Naive thymus-derived CD4-positive, alpha-beta T cell (primary cell): ENCODE results near the gene FMNL2. TPM values are rescaled to one million over a fixed set of nuclear protein-coding genes. Genes with fewer than 3 reads are reported as not detected.

ENCODE experiments used
- ATAC-seq: fragments of 150-1000 bp; cut with Tn5 transposase; 2 replicates; pipeline ENCODE4 v1.10.0; 2021; ENCODE audit warnings: mild to moderate bottlenecking, moderate library complexity
- CTCF ChIA-PET: fragments of 350-600 bp; sonication (Branson Sonifier 250); formaldehyde crosslinking; loops from one replicate; lab custom pipeline; 2021; ENCODE audit warnings: antibody characterized with exemption; lab: Charles Lee
- POLR2A ChIA-PET: fragments of 350-600 bp; sonication (Branson Sonifier 250); formaldehyde crosslinking; loops from one replicate; lab custom pipeline; 2021; ENCODE audit warnings: antibody characterized with exemption, inconsistent platforms; lab: Charles Lee
- DNase-seq, 9 donors: peaks; one replicate each; pipeline versions ENCODE4 v3.0.0 to v3.0.0-alpha.2; 2020 to 2022; ENCODE audit warnings: mixed read lengths in 1 of 9
- H3K27ac ChIP-seq: one replicate; pipeline ENCODE4 v1.7.0; 2013; ENCODE audit warnings: mild to moderate bottlenecking, low read depth, low read length, moderate library complexity
- H3K27me3 ChIP-seq, 2 donors: one replicate each; pipeline ENCODE4 v1.7.0; 2013; ENCODE audit warnings: low read length in 2 of 2, mild to moderate bottlenecking in 2 of 2, moderate library complexity in 2 of 2; ENCODE audit not compliant: control insufficient read depth in 2 of 2, insufficient read depth in 2 of 2
- H3K36me3 ChIP-seq, 3 experiments: 1 replicate in 2 of 3; 2 replicates in 1 of 3; pipeline ENCODE4 v1.7.0; 2013; ENCODE audit warnings: low read length in 3 of 3, mild to moderate bottlenecking in 3 of 3, moderate library complexity in 1 of 3; ENCODE audit not compliant: insufficient read depth in 3 of 3, control insufficient read depth in 2 of 3
- H3K4me1 ChIP-seq, 2 donors: one replicate each; pipeline ENCODE4 v1.7.0; 2013; ENCODE audit warnings: low read length in 2 of 2, mild to moderate bottlenecking in 2 of 2, moderate library complexity in 1 of 2; ENCODE audit not compliant: control insufficient read depth in 2 of 2, insufficient read depth in 2 of 2
- H3K4me3 ChIP-seq: 2 replicates; pipeline ENCODE4 v1.7.0; 2013; ENCODE audit warnings: mild to moderate bottlenecking, low read length
- H3K9me3 ChIP-seq, 3 experiments: 1 replicate in 2 of 3; 2 replicates in 1 of 3; pipeline ENCODE4 v1.7.0; 2013; ENCODE audit warnings: low read length in 3 of 3; ENCODE audit not compliant: control insufficient read depth in 2 of 3
- H3K27ac Mint-ChIP-seq, 9 donors: one replicate each; pipeline ENCODE4 v1.8.0; 2020 to 2022; ENCODE audit warnings: mixed read lengths in 9 of 9, mild to moderate bottlenecking in 8 of 9, moderate library complexity in 5 of 9, inconsistent platforms in 2 of 9
- H3K27me3 Mint-ChIP-seq, 5 donors: one replicate each; pipeline ENCODE4 v1.8.0; 2021 to 2022; ENCODE audit warnings: mixed read lengths in 5 of 5, mild to moderate bottlenecking in 1 of 5
- H3K36me3 Mint-ChIP-seq, 5 donors: one replicate each; pipeline ENCODE4 v1.8.0; 2020 to 2022; ENCODE audit warnings: mixed read lengths in 5 of 5, mild to moderate bottlenecking in 3 of 5, inconsistent platforms in 1 of 5
- H3K4me1 Mint-ChIP-seq, 7 donors: one replicate each; pipeline ENCODE4 v1.8.0; 2020 to 2022; ENCODE audit warnings: mixed read lengths in 7 of 7, mild to moderate bottlenecking in 3 of 7, inconsistent platforms in 1 of 7
- H3K4me3 Mint-ChIP-seq, 10 donors: one replicate each; pipeline ENCODE4 v1.8.0; 2020 to 2022; ENCODE audit warnings: mild to moderate bottlenecking in 10 of 10, mixed read lengths in 10 of 10, moderate library complexity in 6 of 10, inconsistent platforms in 2 of 10
- H3K9me3 Mint-ChIP-seq, 11 donors: one replicate each; pipeline ENCODE4 v1.8.0; 2020 to 2022; ENCODE audit warnings: mixed read lengths in 11 of 11, mild to moderate bottlenecking in 4 of 11, inconsistent platforms in 1 of 11, moderate library complexity in 1 of 11
- intact Hi-C, 2 donors: fragments of 100-400 bp; cut with micrococcal nuclease; formaldehyde crosslinking; loops; one replicate each; pipeline ENCODE4 v1.15.1; 2023
- polyA plus RNA-seq, 2 donors: library from polyadenylated mRNA; unstranded; fragments of 300-500 nt; fragmentation: Illumina TruSeq; gene quantifications; one replicate each; pipeline ENCODE4 v1.2.3, GENCODE V29; 2021
- total RNA-seq, 6 experiments: library from RNA in 5 of 6; stranded (reverse) in 5 of 6; gene quantifications; 1 replicate in 5 of 6; 2 replicates in 1 of 6; pipeline ENCODE4 v1.2.3 and lab custom pipeline; 2021 to 2026

FMNL2 gene
- total and polyA plus RNA-seq, 7 experiments from 2014 or later, result 0.16 to 2.7 (median 1.2) TPM

DNA sequence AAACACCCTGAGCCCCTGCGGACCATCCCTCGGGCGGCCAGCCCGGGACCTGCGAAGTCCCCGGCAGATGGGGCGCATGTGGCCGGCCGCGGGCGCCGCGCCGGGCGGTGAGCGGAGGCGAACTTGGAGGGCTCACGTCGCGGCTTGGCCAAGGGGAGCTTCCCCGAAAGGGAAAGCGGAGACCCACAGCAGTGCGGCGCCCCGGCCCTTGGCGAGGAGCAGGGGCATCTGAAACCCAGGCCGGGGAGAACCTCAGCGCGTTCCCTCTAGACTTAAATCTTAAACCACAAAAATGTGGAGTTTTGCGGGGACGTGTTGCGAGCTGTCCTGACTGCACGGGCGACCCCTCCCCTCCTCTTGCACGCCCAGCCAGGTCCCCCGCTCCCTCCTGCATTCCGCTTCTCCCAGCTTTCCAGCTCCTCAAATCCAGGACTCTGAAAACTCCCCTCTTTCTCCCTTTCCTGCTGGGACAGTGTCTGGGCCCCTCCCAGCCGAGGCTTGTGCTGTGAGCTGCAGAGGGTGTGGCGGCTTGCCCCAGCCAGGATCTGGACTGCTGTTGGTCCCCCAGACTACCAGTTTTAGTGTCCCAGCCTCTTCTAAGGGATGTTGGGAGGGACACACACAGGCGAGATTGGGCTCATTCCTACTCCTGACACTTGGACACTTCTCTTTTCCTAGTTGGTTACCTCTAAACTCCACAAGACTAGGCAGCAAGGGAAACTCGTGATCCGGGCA lies 1.3 kb downstream of the FMNL2 start:
- Mint-ChIP-seq H3K4me3 (peak overlapping the region; percentile 32 to 89 (median 74)), H3K27me3 (peaks cover 51 to 60% (median 59%) of the 10 kb centered on the region in 5 donors), H3K36me3 (no peaks in the 10 kb centered on the region), H3K9me3 (peaks cover 0 to 2% (median 0%) of the 10 kb centered on the region in 11 donors), H3K4me1 (peaks cover 5 to 20% (median 14%) of the 10 kb centered on the region in 7 donors), H3K27ac (no peak overlapping the region)
- Histone ChIP-seq H3K4me3 (no peak overlapping the region), H3K27me3 (peaks cover 0 to 8% of the 10 kb centered on the region in 2 donors), H3K9me3 (no peaks in the 10 kb centered on the region), H3K27ac (no peak overlapping the region), H3K4me1 (no peaks in the 10 kb centered on the region), H3K36me3 (no peaks in the 10 kb centered on the region)
- ATAC-seq, result no peak
- ChIA-PET POLR2A (interaction anchor here (0.6 kb wide), 1 partner anchor 24 kb away, joined by 5 read pairs; no protein-coding TSS in a partner anchor), CTCF (no interaction called here)
- intact Hi-C loops, result loop anchor here (2.0 to 10.0 kb wide), 2 partner anchors 161 to 299 kb away; partner anchors contain the start of gene STAM2 (in 1 of the 2)
- DNase-seq, result no peak

DNA sequence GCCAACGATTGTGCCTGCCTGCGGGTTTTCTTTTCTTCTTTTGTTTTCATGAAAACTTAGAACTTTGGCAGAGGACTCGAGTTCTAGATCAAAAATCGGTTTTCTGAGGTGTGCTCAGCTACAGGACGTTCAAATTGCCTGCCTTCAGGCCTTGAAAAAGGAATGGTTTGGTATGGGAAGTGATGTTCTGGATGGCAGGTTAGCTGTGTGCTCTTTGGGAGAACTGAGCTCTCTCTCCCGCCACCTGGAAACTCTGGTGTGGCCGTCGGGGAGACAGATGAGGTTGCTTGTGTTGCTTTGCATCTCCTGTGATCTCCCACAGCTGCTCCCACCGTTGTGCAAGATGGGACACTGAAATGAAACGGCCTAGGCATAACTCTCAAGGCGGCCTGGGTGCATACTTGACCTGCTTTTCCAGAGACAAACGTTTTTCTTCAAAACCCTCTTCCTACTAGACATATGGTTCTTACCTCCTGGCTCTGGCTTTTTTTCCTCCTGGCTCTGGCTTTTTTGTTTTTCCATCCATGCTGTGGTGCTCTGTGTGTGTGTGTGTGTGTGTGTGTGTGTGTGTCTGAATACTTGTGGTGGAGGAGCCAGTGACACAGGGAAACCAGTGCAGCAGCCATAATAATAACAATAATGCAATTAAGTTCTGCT lies 2.0 kb downstream of the FMNL2 start:
- no peak for ATAC-seq
- peaks cover 0 to 2% (median 0%) of the 10 kb centered on the region in 11 donors for H3K9me3 Mint-ChIP-seq
- intact Hi-C loops, result loop anchor here (2.0 to 10.0 kb wide), 2 partner anchors 162 to 298 kb away; partner anchors contain the start of gene STAM2 (in 1 of the 2)
- H3K27ac ChIP-seq, result no peak overlapping the region
- H3K4me3 ChIP-seq, result no peak overlapping the region
- no peaks in the 10 kb centered on the region for H3K36me3 ChIP-seq
- peak overlapping the region; percentile 32 to 89 (median 74) for H3K4me3 Mint-ChIP-seq
- peaks cover 49 to 63% (median 58%) of the 10 kb centered on the region in 5 donors for H3K27me3 Mint-ChIP-seq
- H3K36me3 Mint-ChIP-seq, result no peaks in the 10 kb centered on the region
- ChIA-PET POLR2A (interaction anchor here (0.6 kb wide), 1 partner anchor 25 kb away, joined by 5 read pairs; no protein-coding TSS in a partner anchor), CTCF (interaction anchor here (0.6 kb wide), 1 partner anchor 10 kb away, joined by 3 read pairs; no protein-coding TSS in a partner anchor)
- H3K4me1 ChIP-seq, result no peaks in the 10 kb centered on the region
- peaks cover 0 to 8% of the 10 kb centered on the region in 2 donors for H3K27me3 ChIP-seq
- H3K9me3 ChIP-seq, result no peaks in the 10 kb centered on the region
- no peak overlapping the region for H3K27ac Mint-ChIP-seq
- no peak for DNase-seq
- H3K4me1 Mint-ChIP-seq, result peaks cover 5 to 20% (median 14%) of the 10 kb centered on the region in 7 donors

DNA sequence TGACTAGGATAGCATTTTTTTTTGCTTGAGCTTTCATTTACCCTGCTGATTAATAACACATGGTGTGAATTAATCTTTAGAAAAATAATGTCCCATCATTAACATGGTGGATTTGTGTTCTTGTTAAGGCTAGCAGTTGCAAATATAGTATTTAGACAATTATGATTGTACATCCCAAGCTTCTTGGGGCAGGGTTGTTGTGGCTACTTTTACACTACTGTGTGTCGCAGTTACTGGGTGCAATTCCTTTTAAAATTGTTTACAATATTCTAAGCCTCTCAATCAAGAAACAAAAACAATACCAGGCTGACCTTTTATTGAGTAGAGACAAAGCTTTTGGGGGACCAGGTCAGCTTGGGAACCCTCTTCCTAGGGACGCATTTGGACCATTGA lies 2.5 kb downstream of the FMNL2 start:
- ATAC-seq, result no peak
- ChIA-PET CTCF (interaction anchor here (0.6 kb wide), 1 partner anchor 10 kb away, joined by 3 read pairs; no protein-coding TSS in a partner anchor), POLR2A (no interaction called here)
- H3K9me3 ChIP-seq, result no peaks in the 10 kb centered on the region
- H3K4me1 ChIP-seq, result no peaks in the 10 kb centered on the region
- H3K27ac ChIP-seq, result no peak overlapping the region
- peaks cover 5 to 20% (median 14%) of the 10 kb centered on the region in 7 donors for H3K4me1 Mint-ChIP-seq
- no peak overlapping the region for H3K27ac Mint-ChIP-seq
- peaks cover 0 to 8% of the 10 kb centered on the region in 2 donors for H3K27me3 ChIP-seq
- H3K4me3 Mint-ChIP-seq, result peak overlapping the region in 8 of 10 donors; percentile 13 to 89 (median 74)
- peaks cover 0 to 2% (median 0%) of the 10 kb centered on the region in 11 donors for H3K9me3 Mint-ChIP-seq
- no peaks in the 10 kb centered on the region for H3K36me3 Mint-ChIP-seq
- H3K4me3 ChIP-seq, result no peak overlapping the region
- no peak for DNase-seq
- no peaks in the 10 kb centered on the region for H3K36me3 ChIP-seq
- intact Hi-C loops, result loop anchor here (2.0 to 10.0 kb wide), 2 partner anchors 163 to 297 kb away; partner anchors contain the start of gene STAM2 (in 1 of the 2)
- peaks cover 44 to 63% (median 52%) of the 10 kb centered on the region in 5 donors for H3K27me3 Mint-ChIP-seq

DNA sequence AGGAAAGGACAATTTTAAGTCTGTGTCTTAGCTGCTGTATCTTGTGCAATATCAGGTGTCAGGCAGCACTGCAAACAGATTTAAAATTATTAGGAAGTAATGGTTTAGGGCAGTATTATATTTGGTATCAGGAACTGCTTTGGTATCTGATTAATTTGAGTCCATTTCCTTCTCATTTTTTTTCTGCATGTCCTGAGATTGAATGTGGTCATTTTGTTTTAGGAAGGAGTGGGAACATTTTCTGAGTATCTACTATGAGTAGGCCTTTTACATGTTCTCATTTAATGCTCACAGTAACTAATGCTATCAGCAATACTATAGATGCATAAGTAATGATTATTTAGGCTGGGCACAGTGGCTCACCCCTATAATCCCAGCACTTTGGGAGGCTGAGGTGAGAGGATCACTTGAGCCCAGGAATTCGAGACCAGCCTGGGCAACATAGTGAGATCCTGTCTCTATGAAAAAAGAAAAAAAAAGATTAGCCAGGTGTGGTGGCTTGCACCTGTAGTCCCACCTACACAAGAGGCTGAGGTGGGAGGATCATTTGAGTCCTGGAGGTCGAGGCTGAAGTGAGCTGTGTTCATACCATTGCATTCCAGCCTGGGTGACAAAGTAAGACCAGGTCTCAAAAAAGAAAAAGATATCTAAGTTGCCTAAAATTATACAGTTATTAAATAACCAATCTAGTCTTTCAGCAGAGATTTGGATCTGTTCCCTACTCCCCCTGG lies 4.7 kb downstream of the FMNL2 start:
- no peaks in the 10 kb centered on the region for H3K36me3 ChIP-seq
- H3K27me3 ChIP-seq, result no peaks in the 10 kb centered on the region
- Mint-ChIP-seq H3K9me3 (peaks cover 0 to 2% (median 0%) of the 10 kb centered on the region in 11 donors), H3K27me3 (peaks cover 22 to 45% (median 32%) of the 10 kb centered on the region in 5 donors), H3K4me3 (no peak overlapping the region), H3K4me1 (peaks cover 3 to 14% (median 7%) of the 10 kb centered on the region in 7 donors), H3K27ac (no peak overlapping the region), H3K36me3 (no peaks in the 10 kb centered on the region)
- H3K9me3 ChIP-seq, result no peaks in the 10 kb centered on the region
- intact Hi-C loops, result loop anchor here in 1 of 2 donors (10.0 kb wide), 1 partner anchor 165 kb away; the partner anchor contains the start of gene STAM2
- ChIA-PET CTCF (no interaction called here), POLR2A (no interaction called here)
- H3K27ac ChIP-seq, result no peak overlapping the region
- H3K4me1 ChIP-seq, result no peaks in the 10 kb centered on the region
- ATAC-seq, result no peak
- H3K4me3 ChIP-seq, result no peak overlapping the region
- DNase-seq, result no peak

DNA sequence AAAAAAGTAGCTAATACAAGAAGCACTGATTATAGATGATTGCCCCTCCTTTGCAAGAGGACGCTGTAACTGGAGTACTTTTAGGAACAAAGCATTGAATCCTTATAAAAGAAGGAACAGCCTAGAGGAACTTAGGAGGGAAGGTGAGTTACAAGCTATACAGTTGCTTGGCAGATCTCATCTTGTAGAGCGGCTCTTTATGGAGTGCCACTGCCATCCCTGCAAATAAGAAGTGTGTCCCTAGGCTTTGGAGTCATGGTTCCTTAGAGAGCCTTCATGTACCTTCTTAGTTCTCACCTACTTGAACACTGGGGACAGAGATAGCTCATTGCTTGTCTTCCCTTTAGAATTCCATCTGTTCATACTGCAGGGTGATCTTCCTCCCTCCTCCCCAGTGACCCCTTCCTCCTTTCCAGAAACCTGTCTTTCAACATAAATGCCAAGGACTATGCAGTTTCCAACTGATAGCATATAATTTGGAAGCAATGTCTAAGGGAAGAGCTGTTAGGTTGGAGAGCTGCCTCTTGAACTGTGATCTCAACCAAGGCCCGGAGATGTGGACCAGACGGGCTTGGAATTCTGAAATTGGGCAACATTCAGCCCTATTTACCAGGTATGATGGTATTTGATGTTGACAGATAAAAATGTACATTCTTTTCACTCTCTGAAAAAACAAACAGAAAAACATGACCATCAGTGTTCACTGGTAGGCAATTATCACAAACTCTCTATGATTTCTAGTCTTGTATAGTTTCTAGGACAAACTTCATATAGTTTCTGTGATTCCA lies 7.5 kb downstream of the FMNL2 start:
- no peak for ATAC-seq
- Mint-ChIP-seq H3K4me1 (no peaks in the 10 kb centered on the region), H3K27ac (no peak overlapping the region), H3K27me3 (peaks cover 7 to 30% (median 18%) of the 10 kb centered on the region in 5 donors), H3K4me3 (no peak overlapping the region), H3K36me3 (no peaks in the 10 kb centered on the region), H3K9me3 (no peaks in the 10 kb centered on the region)
- Histone ChIP-seq H3K27me3 (no peaks in the 10 kb centered on the region), H3K4me1 (no peaks in the 10 kb centered on the region), H3K36me3 (no peaks in the 10 kb centered on the region), H3K4me3 (no peak overlapping the region), H3K27ac (no peak overlapping the region), H3K9me3 (no peaks in the 10 kb centered on the region)
- no peak for DNase-seq
- POLR2A ChIA-PET, result no interaction called here
- intact Hi-C loops, result no loop called here
- CTCF ChIA-PET, result interaction anchor here (0.6 kb wide), 1 partner anchor 105 kb away, joined by 5 read pairs; no protein-coding TSS in a partner anchor
